NCI-H1930 (cell line): ENCODE data around the gene ST6GALNAC3.
"Not testable (repeated sequence)": the region's sequence is repeated elsewhere in the genome, so short reads cannot be mapped to it uniquely, and the experiment has no call there.

ENCODE experiments used
- DNase-seq, 2 experiments: peaks; one replicate each; lab custom pipeline; 2025; lab: John Stamatoyannopoulos, UW

Gene ST6GALNAC3

GRCh38 chr1:76341816-76342215 is 267.3 kb downstream of the ST6GALNAC3 start:
- not testable (repeated sequence) for DNase-seq

GRCh38 chr1:76343356-76343755 is 268.8 kb downstream of the ST6GALNAC3 start:
- DNase-seq = no peak

GRCh38 chr1:76351655-76352054 is 277.1 kb downstream of the ST6GALNAC3 start:
- no peak for DNase-seq

DNA sequence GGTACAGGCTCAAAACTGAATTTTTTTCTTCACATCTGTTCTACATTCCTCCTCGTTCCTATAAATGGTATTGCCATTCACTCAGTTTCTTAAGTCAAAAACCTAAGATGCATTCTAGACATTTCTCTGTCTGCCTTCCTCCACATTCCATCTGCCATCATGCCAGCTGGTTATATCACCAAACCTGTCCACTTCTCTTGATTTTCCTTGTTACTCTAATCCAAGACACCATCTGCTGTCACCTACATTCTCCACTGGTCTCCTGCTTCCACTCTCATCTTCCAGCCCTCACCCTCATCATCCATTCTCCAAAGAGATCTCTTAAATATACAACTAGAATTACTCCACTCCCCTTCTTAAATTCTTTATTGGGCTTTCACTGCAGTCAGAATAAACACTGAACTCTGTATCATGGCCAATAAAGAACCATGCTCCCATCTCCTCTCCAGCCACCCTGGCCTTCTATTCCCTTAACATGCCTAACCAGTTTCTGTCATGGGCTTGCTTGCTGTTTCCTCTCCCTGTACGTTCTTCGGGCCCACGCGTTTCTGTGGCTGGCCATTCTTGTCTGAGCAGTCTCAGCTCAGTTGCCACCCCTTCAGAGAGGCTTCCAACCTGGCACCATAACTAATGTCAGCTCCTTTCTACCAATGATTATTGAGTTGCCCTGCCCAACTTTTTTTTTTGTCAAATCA is 278.3 kb downstream of the ST6GALNAC3 start:
- DNase-seq = no peak

GRCh38 chr1:76354236-76354635 is 279.7 kb downstream of the ST6GALNAC3 start:
- DNase-seq = no peak

DNA sequence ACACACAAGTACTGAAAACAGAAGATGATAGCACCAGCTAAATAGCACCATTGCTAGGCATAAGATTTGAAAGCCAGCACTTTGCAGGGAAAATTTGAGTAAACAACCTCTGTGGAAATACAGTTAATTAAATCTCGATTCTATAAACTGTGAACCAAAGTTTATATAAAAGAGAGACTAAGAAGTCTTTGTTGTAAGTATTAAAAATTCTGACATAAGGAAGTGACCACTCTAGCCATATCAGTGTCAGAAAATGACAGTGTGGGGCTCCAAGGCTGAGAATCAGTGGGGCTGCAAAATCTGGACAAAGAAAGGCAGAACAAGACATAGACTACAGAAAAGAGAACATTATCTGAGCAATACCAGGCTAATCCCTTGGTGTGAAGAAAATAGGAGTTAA is 292.2 kb downstream of the ST6GALNAC3 start:
- no peak for DNase-seq

- DNase-seq = no peak
Observed at GRCh38 chr1:76371941-76372340, 297.4 kb downstream of the ST6GALNAC3 start.

GRCh38 chr1:76374086-76374485 is 299.5 kb downstream of the ST6GALNAC3 start:
- DNase-seq = peak; percentile 53 to 61

GRCh38 chr1:76377247-76377646 is 302.7 kb downstream of the ST6GALNAC3 start:
- DNase-seq = no peak

DNA sequence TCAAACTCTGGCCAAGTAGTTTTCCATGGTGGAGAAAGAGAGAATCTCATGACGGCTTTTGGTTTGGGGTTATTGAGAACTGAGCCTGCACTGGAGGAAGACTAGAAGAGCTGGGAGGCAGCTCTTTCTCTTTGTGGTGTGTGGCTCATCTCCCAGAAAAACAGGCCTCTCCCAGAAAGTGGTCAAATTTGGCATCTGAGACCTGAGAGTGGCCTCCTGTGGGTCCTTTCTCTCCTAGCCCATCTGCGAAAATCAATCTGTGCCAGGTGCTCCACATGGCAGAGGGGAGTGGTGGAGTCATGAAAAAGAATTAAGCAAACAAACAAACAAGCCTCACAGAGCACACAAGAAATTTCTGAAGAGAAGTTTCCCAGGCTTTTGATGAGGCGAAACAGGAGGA is 305.0 kb downstream of the ST6GALNAC3 start:
- no peak for DNase-seq

DNA sequence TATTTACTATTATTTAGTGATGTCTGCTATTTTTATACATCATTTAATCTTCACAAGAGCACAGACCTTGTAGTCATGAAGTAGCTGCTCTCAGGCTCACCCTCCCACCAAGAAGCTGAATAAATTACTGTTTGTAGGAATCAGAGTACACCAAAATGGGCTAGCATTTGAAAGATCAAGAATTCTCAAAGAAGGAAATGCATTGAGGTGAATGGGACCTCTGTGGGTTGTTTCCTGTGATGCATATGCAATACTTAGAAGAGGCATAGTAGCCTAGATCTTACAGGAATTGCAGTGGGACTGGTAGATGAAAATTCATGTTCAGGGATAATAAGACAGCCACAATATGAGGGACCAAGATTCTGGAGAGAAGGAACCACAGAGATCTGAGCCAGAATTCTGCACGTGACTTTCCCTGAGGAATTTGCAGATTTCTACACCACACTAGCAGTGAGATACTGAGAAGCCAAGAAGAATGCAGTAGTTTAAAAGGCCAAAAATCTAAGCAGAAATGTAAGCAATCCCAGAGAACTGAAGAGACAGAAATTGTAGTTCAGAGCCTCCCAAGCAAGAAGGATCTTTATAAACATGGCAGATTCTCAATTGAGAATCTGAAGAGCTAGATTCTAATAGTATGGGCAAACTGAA is 307.0 kb downstream of the ST6GALNAC3 start:
- DNase-seq = no peak

DNA sequence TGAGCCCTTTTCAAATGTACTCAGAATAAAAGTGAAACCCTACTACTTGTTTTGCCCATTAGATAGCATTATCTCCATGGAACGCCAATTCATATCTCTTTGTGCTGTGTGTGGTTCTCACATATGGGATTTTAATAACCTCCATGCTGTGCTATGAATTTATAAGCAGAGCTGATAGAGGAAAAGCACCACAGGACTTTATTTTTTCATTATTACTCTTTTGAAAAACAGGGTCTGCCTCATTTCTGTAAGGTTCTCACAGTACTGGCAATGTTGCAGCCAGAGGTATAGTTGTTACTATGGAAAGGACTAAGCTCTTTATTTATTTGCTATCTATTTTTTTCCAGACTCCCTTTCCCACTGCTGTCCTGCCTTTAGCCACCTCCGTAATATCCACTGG is 313.7 kb downstream of the ST6GALNAC3 start:
- no peak for DNase-seq

DNA sequence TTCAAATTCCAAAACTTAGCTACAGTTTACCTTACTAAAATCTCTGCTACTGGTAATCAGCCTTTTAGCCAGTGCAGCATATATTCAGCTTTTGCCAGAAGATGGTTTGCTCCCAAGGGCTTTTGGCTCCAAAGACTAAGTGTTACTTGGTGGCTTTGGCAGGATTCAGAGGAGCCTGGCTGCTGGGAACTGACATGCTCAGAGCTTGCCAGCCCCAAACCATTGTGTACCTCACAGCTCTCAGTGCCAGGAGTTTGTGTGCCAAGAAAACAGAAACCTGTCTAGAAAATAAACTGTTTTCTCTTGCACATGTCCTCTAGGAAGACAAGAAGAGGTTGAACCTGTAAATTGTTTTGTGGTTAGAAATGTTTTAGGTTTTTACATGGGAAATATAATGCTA is 315.9 kb downstream of the ST6GALNAC3 start:
- no peak for DNase-seq

DNA sequence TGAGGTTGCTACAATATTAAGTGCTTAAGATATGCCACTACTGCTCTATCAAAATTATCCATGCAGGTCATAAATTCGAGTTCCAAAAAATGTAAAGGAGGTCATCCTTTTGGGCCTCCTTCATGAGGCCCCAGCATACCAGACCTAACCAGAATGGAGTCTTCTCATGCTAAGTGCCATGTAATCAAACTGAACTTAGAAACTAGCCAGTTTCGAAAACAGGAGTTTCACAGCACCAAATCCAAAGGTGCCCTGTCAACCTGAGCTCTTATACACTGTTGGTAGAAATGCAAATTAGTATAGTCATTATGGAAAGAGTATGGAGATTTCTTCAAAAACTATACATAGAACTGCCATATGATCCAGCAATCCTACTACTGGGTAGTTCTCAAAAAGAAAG is 320.5 kb downstream of the ST6GALNAC3 start:
- no peak for DNase-seq

DNA sequence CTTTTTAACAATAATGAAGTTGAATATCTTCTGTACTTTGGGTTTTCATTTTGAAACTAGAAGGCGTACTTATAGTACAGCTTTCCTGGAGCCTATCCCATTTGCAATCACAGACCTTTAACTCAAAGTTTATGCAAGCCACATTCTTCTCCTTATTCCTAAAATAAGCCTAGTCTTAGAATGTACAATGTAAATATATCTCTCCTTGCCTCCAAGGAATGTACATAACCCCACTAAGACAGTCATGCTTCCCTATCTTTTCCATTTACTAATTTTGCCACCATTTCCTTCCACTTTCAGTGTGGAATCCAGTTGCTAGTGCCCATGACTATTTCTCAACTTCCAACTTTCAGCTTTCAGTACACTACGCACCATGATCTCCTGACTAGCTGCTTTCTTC is 327.6 kb downstream of the ST6GALNAC3 start:
- DNase-seq = no peak

- DNase-seq = peak in 1 of 2 experiments; percentile 11
Observed at GRCh38 chr1:76408303-76408702, 333.8 kb downstream of the ST6GALNAC3 start.

- no peak for DNase-seq
Observed at GRCh38 chr1:76410499-76410898, 336.0 kb downstream of the ST6GALNAC3 start.

DNA sequence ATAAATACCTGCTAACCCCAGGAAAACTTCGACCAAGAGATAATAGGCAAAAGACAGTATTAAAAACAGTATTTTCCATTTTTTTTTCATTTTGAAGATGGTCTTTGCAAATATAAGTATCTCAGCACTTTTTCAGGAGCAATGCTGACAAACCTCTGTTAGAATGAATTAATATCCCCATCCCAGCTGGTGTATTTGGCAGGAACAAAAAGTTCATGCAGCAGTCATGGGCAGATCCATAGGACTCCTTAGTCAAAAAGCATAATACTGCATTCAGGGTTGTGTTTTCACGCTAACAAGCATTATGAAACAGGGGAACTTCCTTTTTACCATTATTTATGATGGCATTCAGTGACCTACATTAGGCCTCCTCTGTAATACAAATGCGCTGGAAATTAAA is 344.0 kb downstream of the ST6GALNAC3 start:
- no peak for DNase-seq

DNA sequence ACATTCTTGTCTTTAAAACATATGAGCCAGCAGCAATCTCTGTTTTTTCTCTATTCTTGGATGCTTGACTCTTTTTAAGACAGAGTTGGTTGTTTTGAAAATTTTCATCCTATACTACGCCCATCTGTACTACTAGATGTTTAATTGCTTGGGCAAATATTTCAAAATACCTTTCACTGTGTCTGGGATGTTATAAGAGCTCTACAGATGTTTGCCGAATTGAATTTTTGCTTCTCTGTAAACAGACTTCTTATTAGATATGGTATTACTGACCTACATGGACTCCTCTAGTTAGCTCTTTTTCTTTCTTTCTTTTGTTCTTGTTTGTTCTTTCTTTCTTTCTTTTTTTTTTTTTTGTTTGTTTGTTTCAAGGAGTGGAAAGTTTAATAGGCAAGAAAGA is 345.1 kb downstream of the ST6GALNAC3 start:
- no peak for DNase-seq

- no peak for DNase-seq
Observed at GRCh38 chr1:76425201-76426145, 350.9 kb downstream of the ST6GALNAC3 start.

DNA sequence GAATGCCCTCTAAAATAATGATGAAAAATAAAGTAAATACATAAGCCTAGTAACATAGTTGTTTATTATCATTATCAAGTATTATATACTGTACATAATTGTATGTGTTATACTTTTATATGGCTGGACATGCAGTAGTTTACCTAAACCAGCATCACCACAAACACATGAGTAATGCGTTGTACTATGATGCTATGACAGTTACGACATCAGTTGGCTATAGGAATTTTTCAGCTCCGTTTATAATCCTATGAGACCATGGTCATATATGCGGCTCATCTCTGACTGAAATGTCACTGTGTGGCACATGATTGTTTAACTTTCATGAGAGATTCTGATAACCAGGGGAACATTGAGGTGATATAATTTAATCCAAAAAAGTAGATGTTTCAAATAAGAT is 352.1 kb downstream of the ST6GALNAC3 start:
- DNase-seq = no peak

DNA sequence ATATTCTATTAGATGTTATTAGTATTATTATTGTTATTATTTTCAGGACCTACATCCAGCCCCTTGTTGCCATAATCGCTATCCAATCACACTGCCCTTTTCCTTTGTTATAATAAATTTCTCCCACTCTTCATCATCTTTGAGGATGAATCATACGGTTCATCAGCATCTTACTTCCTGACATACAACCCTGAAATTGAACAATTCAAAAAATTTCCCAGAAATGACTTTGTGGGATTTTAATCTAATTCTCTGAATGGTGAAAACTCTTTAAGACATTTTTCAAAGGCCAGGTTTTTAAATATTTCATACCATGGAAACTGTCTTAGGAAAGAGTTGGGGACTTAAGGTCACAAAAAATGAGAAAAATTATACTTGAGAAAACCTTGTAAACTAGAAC is 353.5 kb downstream of the ST6GALNAC3 start:
- no peak for DNase-seq

DNA sequence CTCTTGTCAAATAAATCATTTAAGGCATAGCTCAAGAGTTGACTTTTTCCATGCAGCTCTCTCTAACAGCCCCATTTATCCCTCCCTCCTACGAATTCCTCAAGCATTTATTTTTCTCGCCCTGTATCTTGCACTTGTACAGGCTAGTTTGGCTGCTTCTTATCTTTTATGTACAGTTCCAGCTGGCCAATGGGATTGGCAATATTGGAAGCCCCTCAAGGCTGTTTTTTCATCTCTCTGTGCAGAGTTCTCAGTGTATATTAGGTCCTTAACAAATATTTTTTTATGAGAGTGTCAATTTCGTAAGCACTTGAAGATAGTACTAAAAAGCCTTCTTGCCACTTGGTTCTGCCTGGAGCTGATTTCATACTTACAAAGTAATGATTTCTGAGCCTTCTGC is 356.0 kb downstream of the ST6GALNAC3 start:
- DNase-seq = no peak
